ENCODE data around the gene FRMD3. TPM values are rescaled to one million over a fixed set of nuclear protein-coding genes. Genes with fewer than 3 reads are reported as not detected.

The FRMD3 gene
- total RNA-seq, 2 experiments from 2014 or later = 0.12 TPM; not detected in 1

- no peak overlapping the region for H3K4me3 Mint-ChIP-seq
- no peak for DNase-seq
- intact Hi-C loops (cut with micrococcal nuclease) = no loop called here
- H3K9me3 Mint-ChIP-seq = no peaks in the 10 kb centered on the region
- CTCF ChIA-PET = no interaction called here
- no peaks in the 10 kb centered on the region for H3K4me1 Mint-ChIP-seq (ENCODE audit: low read depth)
- H3K36me3 Mint-ChIP-seq (ENCODE audit: low read depth) = no peaks in the 10 kb centered on the region
- H3K27ac Mint-ChIP-seq = no peak overlapping the region
- no peaks in the 10 kb centered on the region for H3K27me3 Mint-ChIP-seq (ENCODE audit: low read depth)
Observed at GRCh38 chr9:83447351-83447750, 90.8 kb downstream of the FRMD3 start.

GRCh38 chr9:83445703-83446265 lies 92.4 kb downstream of the FRMD3 start:
- intact Hi-C loops (cut with micrococcal nuclease) = no loop called here
- Mint-ChIP-seq H3K9me3 (no peaks in the 10 kb centered on the region), H3K27me3 (ENCODE audit: low read depth) (no peaks in the 10 kb centered on the region), H3K4me3 (no peak overlapping the region), H3K36me3 (ENCODE audit: low read depth) (no peaks in the 10 kb centered on the region), H3K4me1 (ENCODE audit: low read depth) (no peaks in the 10 kb centered on the region), H3K27ac (no peak overlapping the region)
- CTCF ChIA-PET = no interaction called here
- DNase-seq = no peak

- Mint-ChIP-seq H3K4me3 (no peak overlapping the region), H3K9me3 (no peaks in the 10 kb centered on the region), H3K27ac (no peak overlapping the region), H3K4me1 (ENCODE audit: low read depth) (no peaks in the 10 kb centered on the region), H3K27me3 (ENCODE audit: low read depth) (no peaks in the 10 kb centered on the region), H3K36me3 (ENCODE audit: low read depth) (no peaks in the 10 kb centered on the region)
- intact Hi-C loops (cut with micrococcal nuclease) = no loop called here
- DNase-seq = no peak
- CTCF ChIA-PET = no interaction called here
Observed at GRCh38 chr9:83444110-83444509, 94.1 kb downstream of the FRMD3 start.

GRCh38 chr9:83441390-83441789 lies 96.8 kb downstream of the FRMD3 start:
- H3K27me3 Mint-ChIP-seq (ENCODE audit: low read depth) = no peaks in the 10 kb centered on the region
- no peaks in the 10 kb centered on the region for H3K36me3 Mint-ChIP-seq (ENCODE audit: low read depth)
- no peak overlapping the region for H3K4me3 Mint-ChIP-seq
- no peak overlapping the region for H3K27ac Mint-ChIP-seq
- H3K9me3 Mint-ChIP-seq = no peaks in the 10 kb centered on the region
- CTCF ChIA-PET = no interaction called here
- no peak for DNase-seq
- intact Hi-C loops (cut with micrococcal nuclease) = no loop called here
- H3K4me1 Mint-ChIP-seq (ENCODE audit: low read depth) = no peaks in the 10 kb centered on the region

GRCh38 chr9:83440641-83441040 lies 97.6 kb downstream of the FRMD3 start:
- Mint-ChIP-seq H3K27me3 (ENCODE audit: low read depth) (no peaks in the 10 kb centered on the region), H3K27ac (no peak overlapping the region), H3K36me3 (ENCODE audit: low read depth) (no peaks in the 10 kb centered on the region), H3K9me3 (no peaks in the 10 kb centered on the region), H3K4me1 (ENCODE audit: low read depth) (no peaks in the 10 kb centered on the region), H3K4me3 (no peak overlapping the region)
- intact Hi-C loops (cut with micrococcal nuclease) = no loop called here
- no peak for DNase-seq
- CTCF ChIA-PET = no interaction called here

GRCh38 chr9:83435301-83435700 lies 102.9 kb downstream of the FRMD3 start:
- no peaks in the 10 kb centered on the region for H3K27me3 Mint-ChIP-seq (ENCODE audit: low read depth)
- no peak for DNase-seq
- no peaks in the 10 kb centered on the region for H3K4me1 Mint-ChIP-seq (ENCODE audit: low read depth)
- H3K9me3 Mint-ChIP-seq = no peaks in the 10 kb centered on the region
- no peak overlapping the region for H3K27ac Mint-ChIP-seq
- CTCF ChIA-PET = interaction anchor here (1.6 kb wide), 1 partner anchor 101 kb away, joined by 4 read pairs; no protein-coding TSS in a partner anchor
- H3K4me3 Mint-ChIP-seq = no peak overlapping the region
- intact Hi-C loops (cut with micrococcal nuclease) = no loop called here
- no peaks in the 10 kb centered on the region for H3K36me3 Mint-ChIP-seq (ENCODE audit: low read depth)

- H3K4me1 Mint-ChIP-seq (ENCODE audit: low read depth) = no peaks in the 10 kb centered on the region
- intact Hi-C loops (cut with micrococcal nuclease) = no loop called here
- DNase-seq = no peak
- no peaks in the 10 kb centered on the region for H3K36me3 Mint-ChIP-seq (ENCODE audit: low read depth)
- H3K27me3 Mint-ChIP-seq (ENCODE audit: low read depth) = no peaks in the 10 kb centered on the region
- no peak overlapping the region for H3K4me3 Mint-ChIP-seq
- CTCF ChIA-PET = interaction anchor here (1.6 kb wide), 1 partner anchor 100 kb away, joined by 4 read pairs; no protein-coding TSS in a partner anchor
- no peak overlapping the region for H3K27ac Mint-ChIP-seq
- H3K9me3 Mint-ChIP-seq = no peaks in the 10 kb centered on the region
Observed at GRCh38 chr9:83434254-83434653, 103.9 kb downstream of the FRMD3 start.

GRCh38 chr9:83433846-83434245 lies 104.4 kb downstream of the FRMD3 start:
- H3K4me1 Mint-ChIP-seq (ENCODE audit: low read depth) = no peaks in the 10 kb centered on the region
- no peaks in the 10 kb centered on the region for H3K9me3 Mint-ChIP-seq
- no peak for DNase-seq
- no peaks in the 10 kb centered on the region for H3K27me3 Mint-ChIP-seq (ENCODE audit: low read depth)
- no peaks in the 10 kb centered on the region for H3K36me3 Mint-ChIP-seq (ENCODE audit: low read depth)
- CTCF ChIA-PET = no interaction called here
- intact Hi-C loops (cut with micrococcal nuclease) = no loop called here
- H3K27ac Mint-ChIP-seq = no peak overlapping the region
- no peak overlapping the region for H3K4me3 Mint-ChIP-seq

GRCh38 chr9:83432877-83433550 lies 105.2 kb downstream of the FRMD3 start:
- no peak for DNase-seq
- CTCF ChIA-PET = no interaction called here
- Mint-ChIP-seq H3K27me3 (ENCODE audit: low read depth) (no peaks in the 10 kb centered on the region), H3K4me1 (ENCODE audit: low read depth) (no peaks in the 10 kb centered on the region), H3K4me3 (no peak overlapping the region), H3K27ac (no peak overlapping the region), H3K9me3 (no peaks in the 10 kb centered on the region), H3K36me3 (ENCODE audit: low read depth) (no peaks in the 10 kb centered on the region)
- intact Hi-C loops (cut with micrococcal nuclease) = no loop called here

- intact Hi-C loops (cut with micrococcal nuclease) = no loop called here
- Mint-ChIP-seq H3K36me3 (ENCODE audit: low read depth) (no peaks in the 10 kb centered on the region), H3K4me3 (no peak overlapping the region), H3K27me3 (ENCODE audit: low read depth) (no peaks in the 10 kb centered on the region), H3K4me1 (ENCODE audit: low read depth) (no peaks in the 10 kb centered on the region), H3K27ac (no peak overlapping the region), H3K9me3 (no peaks in the 10 kb centered on the region)
- CTCF ChIA-PET = no interaction called here
- DNase-seq = no peak
Observed at GRCh38 chr9:83432104-83432627, 106.0 kb downstream of the FRMD3 start.

- Mint-ChIP-seq H3K36me3 (ENCODE audit: low read depth) (no peaks in the 10 kb centered on the region), H3K4me3 (no peak overlapping the region), H3K27me3 (ENCODE audit: low read depth) (no peaks in the 10 kb centered on the region), H3K27ac (no peak overlapping the region), H3K9me3 (no peaks in the 10 kb centered on the region), H3K4me1 (ENCODE audit: low read depth) (no peaks in the 10 kb centered on the region)
- no peak for DNase-seq
- CTCF ChIA-PET = interaction anchor here (1.0 kb wide), 1 partner anchor 43 kb away, joined by 3 read pairs; no protein-coding TSS in a partner anchor
- intact Hi-C loops (cut with micrococcal nuclease) = no loop called here
Observed at GRCh38 chr9:83431101-83432060, 106.8 kb downstream of the FRMD3 start.

- intact Hi-C loops (cut with micrococcal nuclease) = no loop called here
- no peaks in the 10 kb centered on the region for H3K4me1 Mint-ChIP-seq (ENCODE audit: low read depth)
- DNase-seq = no peak
- no peaks in the 10 kb centered on the region for H3K36me3 Mint-ChIP-seq (ENCODE audit: low read depth)
- no peaks in the 10 kb centered on the region for H3K9me3 Mint-ChIP-seq
- H3K4me3 Mint-ChIP-seq = no peak overlapping the region
- H3K27ac Mint-ChIP-seq = no peak overlapping the region
- no peaks in the 10 kb centered on the region for H3K27me3 Mint-ChIP-seq (ENCODE audit: low read depth)
- CTCF ChIA-PET = interaction anchor here (1.0 kb wide), 1 partner anchor 44 kb away, joined by 3 read pairs; no protein-coding TSS in a partner anchor
Observed at GRCh38 chr9:83430681-83431080, 107.5 kb downstream of the FRMD3 start.

All from activated naive CD4-positive, alpha-beta T cell treated with anti-CD3 and anti-CD28 coated beads for 36 hours (primary cell).